CD4-positive, CD25-positive, alpha-beta regulatory T cell (primary cell): Measurements from ENCODE around the gene ARRB1. TPM values are rescaled to one million over a fixed set of nuclear protein-coding genes. Genes with fewer than 3 reads are reported as not detected.

Experiments
- ATAC-seq, 2 donors: fragments of 150-1000 bp; cut with Tn5 transposase; one replicate each; pipeline ENCODE4 v1.10.0; 2021; ENCODE audit warnings: low read depth in 2 of 2, moderate number of reproducible peaks in 2 of 2, moderate library complexity in 1 of 2
- DNase-seq, 3 donors: peaks; one replicate each; pipeline versions ENCODE4 v3.0.0 to v3.0.0-alpha.2; 2012 to 2022; ENCODE audit warnings: mixed read lengths in 1 of 3
- H3K27ac ChIP-seq: one replicate; pipeline ENCODE4 v1.7.0; 2013; ENCODE audit warnings: mild to moderate bottlenecking, low read length; ENCODE audit not compliant: insufficient read depth, poor library complexity, severe bottlenecking
- H3K27me3 ChIP-seq: one replicate; pipeline ENCODE4 v1.7.0; 2013; ENCODE audit warnings: low read length; ENCODE audit not compliant: control insufficient read depth, insufficient read depth
- H3K36me3 ChIP-seq: one replicate; pipeline ENCODE4 v1.7.0; 2013; ENCODE audit warnings: mild to moderate bottlenecking, low read length, moderate library complexity; ENCODE audit not compliant: control insufficient read depth, insufficient read depth
- H3K4me1 ChIP-seq: 2 replicates; pipeline ENCODE4 v1.7.0; 2013; ENCODE audit warnings: mild to moderate bottlenecking, low read length; ENCODE audit not compliant: insufficient read depth, control insufficient read depth, poor library complexity, severe bottlenecking
- H3K4me3 ChIP-seq: one replicate; pipeline ENCODE4 v1.7.0; 2013; ENCODE audit warnings: low read depth, mild to moderate bottlenecking, low read length, moderate library complexity
- H3K9me3 ChIP-seq, 2 experiments: 1 replicate in 1 of 2; 2 replicates in 1 of 2; pipeline ENCODE4 v1.7.0; 2013; ENCODE audit warnings: low read length in 2 of 2, mild to moderate bottlenecking in 1 of 2, moderate library complexity in 1 of 2; ENCODE audit not compliant: control insufficient read depth in 2 of 2
- H3K27ac Mint-ChIP-seq, 3 donors: one replicate each; pipeline ENCODE4 v1.8.0; 2020 to 2022; ENCODE audit warnings: mild to moderate bottlenecking in 3 of 3, mixed read lengths in 3 of 3, moderate library complexity in 2 of 3
- H3K27me3 Mint-ChIP-seq: one replicate; pipeline ENCODE4 v1.8.0; 2022; ENCODE audit warnings: mild to moderate bottlenecking, mixed read lengths
- H3K36me3 Mint-ChIP-seq: one replicate; pipeline ENCODE4 v1.8.0; 2020; ENCODE audit warnings: mixed read lengths
- H3K4me1 Mint-ChIP-seq, 4 donors: one replicate each; pipeline ENCODE4 v1.8.0; 2020 to 2022; ENCODE audit warnings: mixed read lengths in 4 of 4, mild to moderate bottlenecking in 1 of 4
- H3K4me3 Mint-ChIP-seq, 4 donors: one replicate each; pipeline ENCODE4 v1.8.0; 2020 to 2022; ENCODE audit warnings: mild to moderate bottlenecking in 4 of 4, mixed read lengths in 4 of 4, moderate library complexity in 3 of 4
- H3K9me3 Mint-ChIP-seq, 7 donors: one replicate each; pipeline ENCODE4 v1.8.0; 2020 to 2022; ENCODE audit warnings: mixed read lengths in 7 of 7, mild to moderate bottlenecking in 3 of 7, moderate library complexity in 2 of 7
- polyA plus RNA-seq, 4 donors: library from polyadenylated mRNA; unstranded; fragments of 300-500 nt; fragmentation: Illumina TruSeq; gene quantifications; one replicate each; pipeline ENCODE4 v1.2.3, GENCODE V29; 2021
- total RNA-seq: library from RNA; stranded (reverse); gene quantifications from one replicate; pipeline ENCODE4 v1.2.3, GENCODE V29; 2022

ARRB1 gene
- total and polyA plus RNA-seq, 5 donors from 2014 or later, result 5.1 to 36.1 (median 6.5) TPM

DNA sequence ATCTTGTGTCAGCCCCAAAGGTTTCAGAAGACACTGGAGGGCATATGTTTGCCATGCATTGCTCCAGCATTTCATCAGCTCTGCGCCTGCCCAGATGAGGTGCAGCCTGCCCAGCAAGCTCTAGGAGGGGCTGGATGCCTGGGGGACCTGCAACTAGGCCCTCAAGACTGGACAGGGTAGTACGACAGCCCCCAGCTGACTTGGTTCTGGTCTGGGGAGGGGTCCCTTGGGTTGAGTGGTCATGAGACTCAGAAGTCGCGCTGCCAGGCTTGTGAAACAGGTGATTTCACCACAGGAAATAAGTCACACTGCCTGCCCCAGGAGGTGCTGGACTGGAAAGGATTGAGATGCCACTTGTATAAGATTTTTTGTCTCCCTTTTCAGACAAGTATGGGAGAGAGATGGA lies 87.5 kb downstream of the ARRB1 start:
- peaks cover 7% of the 10 kb centered on the region for H3K36me3 Mint-ChIP-seq
- peak overlapping the region; percentile 43 to 74 (median 46) for H3K27ac Mint-ChIP-seq
- Histone ChIP-seq H3K27me3 (no peaks in the 10 kb centered on the region), H3K9me3 (no peaks in the 10 kb centered on the region), H3K4me3 (no peak overlapping the region), H3K27ac (no peak overlapping the region), H3K4me1 (peaks cover 32% of the 10 kb centered on the region), H3K36me3 (peaks cover 6% of the 10 kb centered on the region)
- peak in 1 of 2 donors; percentile 46 for ATAC-seq
- DNase-seq, result peak in 1 of 3 donors; percentile 36
- no peaks in the 10 kb centered on the region for H3K27me3 Mint-ChIP-seq
- no peak overlapping the region for H3K4me3 Mint-ChIP-seq
- no peaks in the 10 kb centered on the region for H3K9me3 Mint-ChIP-seq
- H3K4me1 Mint-ChIP-seq, result peaks cover 8 to 61% (median 21%) of the 10 kb centered on the region in 4 donors

- DNase-seq (no peak), ATAC-seq (no peak)
- H3K4me1 ChIP-seq, result peaks cover 32% of the 10 kb centered on the region
- peaks cover 8 to 61% (median 21%) of the 10 kb centered on the region in 4 donors for H3K4me1 Mint-ChIP-seq
- H3K36me3 ChIP-seq, result peaks cover 6% of the 10 kb centered on the region
- no peaks in the 10 kb centered on the region for H3K9me3 ChIP-seq
- H3K36me3 Mint-ChIP-seq, result peaks cover 7% of the 10 kb centered on the region
- H3K27ac Mint-ChIP-seq, result peak overlapping the region in 2 of 3 donors; percentile 53 to 74
- no peak overlapping the region for H3K4me3 ChIP-seq
- H3K4me3 Mint-ChIP-seq, result no peak overlapping the region
- no peaks in the 10 kb centered on the region for H3K27me3 ChIP-seq
- H3K27me3 Mint-ChIP-seq, result no peaks in the 10 kb centered on the region
- no peaks in the 10 kb centered on the region for H3K9me3 Mint-ChIP-seq
- H3K27ac ChIP-seq, result no peak overlapping the region
Observed at GRCh38 chr11:75262961-75263852, 88.3 kb downstream of the ARRB1 start.

DNA sequence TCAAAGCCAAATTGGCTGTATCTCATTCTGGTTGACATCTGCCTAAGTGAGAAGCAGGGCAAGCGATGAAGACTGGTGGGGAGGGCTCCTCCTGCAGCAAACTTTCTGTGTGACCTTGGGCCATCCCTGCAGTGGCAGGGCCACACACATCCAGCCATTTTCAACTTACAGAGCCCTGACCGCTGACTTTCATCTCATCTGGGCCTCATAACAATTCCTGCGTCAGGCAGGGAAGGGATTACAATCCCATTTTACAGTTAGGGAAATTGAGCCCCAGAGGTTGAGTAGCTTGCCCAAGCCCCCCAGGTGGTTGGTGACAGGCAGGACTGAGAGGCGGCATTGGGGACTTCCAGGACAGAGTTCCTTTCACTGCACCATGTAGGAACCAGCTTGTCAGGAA lies 89.0 kb downstream of the ARRB1 start:
- H3K9me3 ChIP-seq, result no peaks in the 10 kb centered on the region
- no peaks in the 10 kb centered on the region for H3K27me3 ChIP-seq
- Mint-ChIP-seq H3K4me3 (peak overlapping the region in 1 of 4 donors; percentile 33), H3K4me1 (peaks cover 8 to 58% (median 21%) of the 10 kb centered on the region in 4 donors), H3K27me3 (peaks cover 3% of the 10 kb centered on the region), H3K36me3 (peaks cover 3% of the 10 kb centered on the region), H3K27ac (peak overlapping the region; percentile 85 to 91 (median 86)), H3K9me3 (no peaks in the 10 kb centered on the region)
- H3K4me3 ChIP-seq, result no peak overlapping the region
- peaks cover 32% of the 10 kb centered on the region for H3K4me1 ChIP-seq
- DNase-seq, result no peak
- ATAC-seq, result no peak
- no peak overlapping the region for H3K27ac ChIP-seq
- H3K36me3 ChIP-seq, result peaks cover 6% of the 10 kb centered on the region

GRCh38 chr11:75261902-75262361 lies 89.5 kb downstream of the ARRB1 start:
- H3K4me3 ChIP-seq, result no peak overlapping the region
- no peaks in the 10 kb centered on the region for H3K9me3 Mint-ChIP-seq
- H3K27ac ChIP-seq, result no peak overlapping the region
- H3K4me1 ChIP-seq, result peaks cover 32% of the 10 kb centered on the region
- no peaks in the 10 kb centered on the region for H3K27me3 ChIP-seq
- H3K27ac Mint-ChIP-seq, result peak overlapping the region; percentile 86 to 91 (median 90)
- H3K36me3 Mint-ChIP-seq, result no peaks in the 10 kb centered on the region
- no peak for ATAC-seq
- H3K4me3 Mint-ChIP-seq, result peak overlapping the region in 1 of 4 donors; percentile 66
- H3K4me1 Mint-ChIP-seq, result peaks cover 8 to 56% (median 21%) of the 10 kb centered on the region in 4 donors
- no peaks in the 10 kb centered on the region for H3K9me3 ChIP-seq
- no peak for DNase-seq
- peaks cover 6% of the 10 kb centered on the region for H3K36me3 ChIP-seq
- H3K27me3 Mint-ChIP-seq, result peaks cover 5% of the 10 kb centered on the region

GRCh38 chr11:75260396-75261170 lies 90.9 kb downstream of the ARRB1 start:
- Histone ChIP-seq H3K9me3 (no peaks in the 10 kb centered on the region), H3K27ac (peak overlapping the region; percentile 34), H3K4me1 (peaks cover 32% of the 10 kb centered on the region), H3K4me3 (peak overlapping the region; percentile 48), H3K36me3 (peaks cover 2% of the 10 kb centered on the region), H3K27me3 (peaks cover 2% of the 10 kb centered on the region)
- no peaks in the 10 kb centered on the region for H3K9me3 Mint-ChIP-seq
- peaks cover 15% of the 10 kb centered on the region for H3K27me3 Mint-ChIP-seq
- no peaks in the 10 kb centered on the region for H3K36me3 Mint-ChIP-seq
- H3K27ac Mint-ChIP-seq, result peak overlapping the region; percentile 87 to 91 (median 90)
- H3K4me3 Mint-ChIP-seq, result peak overlapping the region in 2 of 4 donors; percentile 66 to 77
- H3K4me1 Mint-ChIP-seq, result peaks cover 8 to 52% (median 21%) of the 10 kb centered on the region in 4 donors
- DNase-seq (no peak), ATAC-seq (no peak)

GRCh38 chr11:75254326-75254725 lies 97.1 kb downstream of the ARRB1 start:
- Mint-ChIP-seq H3K27me3 (peaks cover 53% of the 10 kb centered on the region), H3K4me3 (no peak overlapping the region), H3K36me3 (no peaks in the 10 kb centered on the region), H3K9me3 (peaks cover 0 to 3% (median 0%) of the 10 kb centered on the region in 7 donors), H3K4me1 (no peaks in the 10 kb centered on the region), H3K27ac (no peak overlapping the region)
- Histone ChIP-seq H3K27me3 (peaks cover 9% of the 10 kb centered on the region), H3K4me1 (no peaks in the 10 kb centered on the region), H3K36me3 (no peaks in the 10 kb centered on the region), H3K27ac (no peak overlapping the region), H3K4me3 (no peak overlapping the region), H3K9me3 (no peaks in the 10 kb centered on the region)
- no peak for ATAC-seq
- DNase-seq, result no peak

DNA sequence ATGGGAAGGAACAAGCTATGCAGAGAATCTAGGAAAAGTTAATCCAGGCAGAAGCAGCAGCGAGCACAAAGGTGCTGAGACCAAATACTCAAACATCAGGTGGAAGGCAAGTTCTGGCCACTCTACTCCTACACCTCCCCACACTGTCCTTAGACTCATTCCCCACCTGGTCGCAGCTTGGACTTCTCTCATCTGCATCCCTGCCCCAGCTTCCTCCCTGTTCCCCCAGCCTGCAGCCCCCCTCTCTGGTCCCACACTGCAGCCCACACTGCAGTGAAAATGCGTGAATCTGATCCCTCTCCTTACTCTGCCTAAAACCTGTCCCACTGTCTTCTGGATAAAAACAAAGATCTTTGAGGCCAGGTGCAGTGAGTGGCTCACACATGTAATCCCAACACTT lies 101.8 kb downstream of the ARRB1 start:
- ATAC-seq (no peak), DNase-seq (no peak)
- no peaks in the 10 kb centered on the region for H3K36me3 Mint-ChIP-seq
- H3K9me3 ChIP-seq, result no peaks in the 10 kb centered on the region
- peaks cover 0 to 3% (median 0%) of the 10 kb centered on the region in 7 donors for H3K9me3 Mint-ChIP-seq
- peaks cover 7% of the 10 kb centered on the region for H3K27me3 ChIP-seq
- H3K36me3 ChIP-seq, result no peaks in the 10 kb centered on the region
- peaks cover 3 to 5% (median 4%) of the 10 kb centered on the region in 4 donors for H3K4me1 Mint-ChIP-seq
- no peak overlapping the region for H3K4me3 ChIP-seq
- H3K4me1 ChIP-seq, result no peaks in the 10 kb centered on the region
- peaks cover 36% of the 10 kb centered on the region for H3K27me3 Mint-ChIP-seq
- H3K27ac ChIP-seq, result no peak overlapping the region
- H3K27ac Mint-ChIP-seq, result no peak overlapping the region
- H3K4me3 Mint-ChIP-seq, result no peak overlapping the region
